Kidney epithelial cell (primary cell): ENCODE measurements around the gene EPHB1. TPM values are rescaled to one million over a fixed set of nuclear protein-coding genes. Genes with fewer than 3 reads are reported as not detected.

Experiments used
- DNase-seq: peaks from one replicate; pipeline ENCODE4 v3.0.0-alpha.2; 2010; ENCODE audit warnings: low read depth
- H3K27me3 ChIP-seq: 2 replicates; pipeline ENCODE4 v1.6.0; 2011; ENCODE audit warnings: low read length; ENCODE audit not compliant: control insufficient read depth, insufficient read depth
- H3K36me3 ChIP-seq: 2 replicates; pipeline ENCODE4 v1.5.1; 2011; ENCODE audit warnings: low read length; ENCODE audit not compliant: control insufficient read depth, insufficient read depth
- H3K4me3 ChIP-seq: 2 replicates; pipeline ENCODE4 v1.5.1; 2011; ENCODE audit warnings: low read depth, mild to moderate bottlenecking, control low read depth, low read length
- total RNA-seq: library from RNA; depleted of rRNA; stranded (reverse); fragments of >200 nt; gene quantifications from 2 replicates; pipeline ENCODE4 v1.2.3, GENCODE V29; 2015
- TF ChIP-seq, protein P1 (sequence below): IDR thresholded peaks from 2 replicates; pipeline ENCODE4 v1.5.1; 2011; ENCODE audit warnings: mild to moderate bottlenecking, moderate library complexity, low read length, control low read depth, inconsistent platforms; ENCODE audit not compliant: insufficient read depth, poor library complexity, severe bottlenecking

The EPHB1 gene
- total RNA-seq, 1 donor from 2014 or later: 10.8 TPM

DNA sequence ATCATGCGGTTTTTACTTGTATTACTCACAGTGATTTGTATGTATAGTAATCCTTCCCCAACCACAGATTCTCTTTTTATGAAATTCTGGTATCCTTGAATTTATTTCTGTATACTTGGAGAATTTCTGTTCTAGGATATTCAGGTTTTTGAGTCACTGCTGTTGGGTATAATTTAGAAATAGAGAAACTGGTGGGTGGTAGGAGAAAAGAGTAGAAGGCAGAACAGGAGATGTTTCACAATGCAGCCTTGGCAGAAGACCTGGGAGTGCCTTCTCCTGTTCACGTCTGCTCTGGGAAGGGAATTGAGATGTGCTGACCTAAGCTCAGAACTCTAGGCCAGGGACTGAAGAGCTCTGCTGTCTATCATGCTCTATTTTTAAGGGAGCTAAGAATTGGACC, 193.6 kb downstream of the EPHB1 start:
- Histone ChIP-seq H3K27me3 (no peaks in the 10 kb centered on the region), H3K36me3 (peaks cover 1% of the 10 kb centered on the region), H3K4me3 (no peak overlapping the region)
- TF ChIP-seq, protein P1, sequence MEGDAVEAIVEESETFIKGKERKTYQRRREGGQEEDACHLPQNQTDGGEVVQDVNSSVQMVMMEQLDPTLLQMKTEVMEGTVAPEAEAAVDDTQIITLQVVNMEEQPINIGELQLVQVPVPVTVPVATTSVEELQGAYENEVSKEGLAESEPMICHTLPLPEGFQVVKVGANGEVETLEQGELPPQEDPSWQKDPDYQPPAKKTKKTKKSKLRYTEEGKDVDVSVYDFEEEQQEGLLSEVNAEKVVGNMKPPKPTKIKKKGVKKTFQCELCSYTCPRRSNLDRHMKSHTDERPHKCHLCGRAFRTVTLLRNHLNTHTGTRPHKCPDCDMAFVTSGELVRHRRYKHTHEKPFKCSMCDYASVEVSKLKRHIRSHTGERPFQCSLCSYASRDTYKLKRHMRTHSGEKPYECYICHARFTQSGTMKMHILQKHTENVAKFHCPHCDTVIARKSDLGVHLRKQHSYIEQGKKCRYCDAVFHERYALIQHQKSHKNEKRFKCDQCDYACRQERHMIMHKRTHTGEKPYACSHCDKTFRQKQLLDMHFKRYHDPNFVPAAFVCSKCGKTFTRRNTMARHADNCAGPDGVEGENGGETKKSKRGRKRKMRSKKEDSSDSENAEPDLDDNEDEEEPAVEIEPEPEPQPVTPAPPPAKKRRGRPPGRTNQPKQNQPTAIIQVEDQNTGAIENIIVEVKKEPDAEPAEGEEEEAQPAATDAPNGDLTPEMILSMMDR: no peak
- DNase-seq: no peak

DNA sequence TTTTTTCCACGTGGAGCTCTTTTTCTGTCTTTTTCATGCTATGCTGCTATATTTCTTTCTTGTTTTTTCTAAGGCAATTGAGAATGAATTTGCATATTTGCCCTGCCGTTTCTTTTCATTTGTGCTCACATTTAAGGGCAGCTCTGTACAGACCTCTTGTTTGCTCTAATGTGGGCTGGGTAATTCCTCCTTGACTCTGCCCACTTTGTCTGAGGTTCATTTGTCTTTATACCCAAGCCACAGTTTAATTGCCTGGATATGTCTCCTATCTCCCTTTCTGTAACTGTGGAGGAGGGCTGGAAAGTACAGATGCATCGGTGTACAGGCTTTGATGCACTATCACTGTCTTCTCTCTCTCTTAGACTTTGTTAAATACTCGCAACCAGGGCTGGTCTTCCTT, 195.9 kb downstream of the EPHB1 start:
- H3K27me3 ChIP-seq: no peaks in the 10 kb centered on the region
- DNase-seq: no peak
- peaks cover 1% of the 10 kb centered on the region for H3K36me3 ChIP-seq
- H3K4me3 ChIP-seq: no peak overlapping the region
- TF ChIP-seq, protein P1: no peak

DNA sequence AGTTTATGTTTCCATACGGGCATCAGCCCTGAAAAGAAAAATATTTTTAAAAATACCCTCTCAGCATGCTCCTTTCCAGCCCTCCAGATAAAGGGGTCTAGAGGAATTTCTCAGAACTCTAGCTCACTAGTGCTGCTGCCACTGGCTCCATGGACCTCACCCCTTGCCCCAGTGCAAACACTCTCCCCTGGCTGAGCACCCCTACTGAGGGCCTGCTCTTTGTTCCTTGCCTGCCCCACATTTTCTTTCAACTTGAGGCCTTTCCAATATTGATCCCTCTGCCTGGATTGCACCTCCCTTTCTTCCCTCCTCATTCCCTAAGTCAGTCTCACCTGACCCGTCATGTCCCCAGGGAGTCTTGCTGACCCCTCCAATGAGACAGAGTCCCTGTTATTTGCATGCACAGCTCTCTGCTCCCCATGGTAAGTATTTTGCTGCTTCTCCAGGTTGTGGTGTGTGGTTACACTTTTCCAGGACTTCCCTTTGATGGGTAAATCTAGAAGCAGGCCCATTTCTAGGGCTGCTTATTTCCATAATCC, 196.5 kb downstream of the EPHB1 start:
- DNase-seq: no peak
- TF ChIP-seq, protein P1: no peak
- Histone ChIP-seq H3K27me3 (no peaks in the 10 kb centered on the region), H3K36me3 (peaks cover 1% of the 10 kb centered on the region), H3K4me3 (no peak overlapping the region)

DNA sequence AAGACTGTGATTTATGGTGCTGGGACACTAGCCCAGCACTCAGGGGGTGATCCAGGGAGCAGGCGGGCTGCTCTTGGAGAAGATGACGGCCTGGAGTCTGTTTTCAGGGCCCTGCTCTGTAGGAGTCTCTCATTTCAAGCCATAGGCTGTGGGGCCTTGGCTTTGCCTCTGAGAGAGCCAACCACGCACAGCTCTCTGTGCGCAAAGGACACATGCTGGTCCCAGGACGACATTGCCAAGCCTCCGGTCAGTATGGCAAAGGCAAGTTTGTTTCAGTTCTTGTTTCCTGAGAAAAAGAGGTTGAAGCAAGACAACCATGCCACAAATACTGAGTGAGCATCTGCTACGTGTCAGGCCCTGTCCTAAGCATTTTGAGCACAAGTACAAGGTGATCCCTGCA, 197.1 kb downstream of the EPHB1 start:
- no peak for DNase-seq
- peaks cover 1% of the 10 kb centered on the region for H3K36me3 ChIP-seq
- no peak overlapping the region for H3K4me3 ChIP-seq
- H3K27me3 ChIP-seq: no peaks in the 10 kb centered on the region
- TF ChIP-seq, protein P1: no peak

DNA sequence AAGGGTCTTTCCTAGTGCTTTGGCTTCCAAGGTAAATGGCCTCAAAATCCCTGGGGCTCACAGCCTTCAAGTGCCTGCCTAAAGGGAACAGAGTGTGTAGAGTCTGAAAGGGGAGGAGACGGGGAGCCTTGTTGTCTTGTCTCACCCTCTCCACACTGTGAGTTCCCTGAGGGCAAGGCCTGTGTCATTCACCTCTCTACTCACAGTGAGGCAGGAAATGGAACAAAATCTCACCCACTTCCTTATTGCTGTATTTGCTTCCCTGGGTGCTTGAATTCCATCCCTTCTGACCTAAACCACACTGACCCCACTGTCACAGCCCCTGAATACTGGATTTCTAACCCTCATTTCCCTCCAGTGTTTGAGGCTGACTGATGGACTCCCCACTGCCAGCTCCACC, 197.5 kb downstream of the EPHB1 start:
- H3K4me3 ChIP-seq: no peak overlapping the region
- TF ChIP-seq, protein P1: no peak
- no peaks in the 10 kb centered on the region for H3K27me3 ChIP-seq
- peaks cover 1% of the 10 kb centered on the region for H3K36me3 ChIP-seq
- DNase-seq: no peak

DNA sequence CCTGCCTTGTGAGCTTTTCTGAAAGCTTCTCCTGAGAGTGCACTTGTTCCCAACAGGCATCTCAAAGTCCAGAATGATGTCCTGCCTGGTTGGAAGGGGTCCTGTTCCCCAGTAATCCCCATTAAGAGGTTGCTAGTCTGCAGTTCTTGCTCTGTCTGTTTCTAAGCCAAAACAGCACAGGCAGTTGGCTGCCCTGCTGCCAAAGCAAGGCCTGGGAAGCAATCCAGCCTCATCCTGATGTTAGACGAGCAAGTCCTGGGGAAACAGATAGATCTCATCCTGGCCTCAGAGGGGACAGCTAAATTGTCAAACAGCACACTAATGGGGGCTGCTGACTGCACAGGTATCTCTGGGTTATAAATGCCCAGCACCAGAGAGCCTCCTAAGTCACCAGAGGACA, 198.0 kb downstream of the EPHB1 start:
- no peak overlapping the region for H3K4me3 ChIP-seq
- no peak for DNase-seq
- peaks cover 1% of the 10 kb centered on the region for H3K36me3 ChIP-seq
- no peaks in the 10 kb centered on the region for H3K27me3 ChIP-seq
- TF ChIP-seq, protein P1: no peak
